Upper lobe of right lung (tissue), 1 donor: ENCODE data around the gene KRT6B. TPM values are rescaled to one million over a fixed set of nuclear protein-coding genes. Genes with fewer than 3 reads are reported as not detected.

Experiments
- ATAC-seq: fragments of 200-7000 bp; cut with Tn5 transposase; one replicate; pipeline ENCODE4 v1.9.1; 2020; ENCODE audit warnings: mild to moderate bottlenecking, moderate library complexity
- DNase-seq: peaks from one replicate; pipeline ENCODE4 v3.0.0-alpha.2; 2020
- H3K27ac ChIP-seq: fragments of 200-600 bp; one replicate; pipeline ENCODE4 v1.8.0; 2022
- H3K27me3 ChIP-seq: fragments of 200-600 bp; one replicate; pipeline ENCODE4 v1.8.0; 2022; ENCODE audit warnings: mild to moderate bottlenecking
- H3K36me3 ChIP-seq: fragments of 200-600 bp; one replicate; pipeline ENCODE4 v1.8.0; 2022
- H3K4me1 ChIP-seq: fragments of 200-600 bp; one replicate; pipeline ENCODE4 v1.8.0; 2022
- H3K4me3 ChIP-seq: fragments of 200-600 bp; one replicate; pipeline ENCODE4 v1.8.0; 2022; ENCODE audit warnings: mild to moderate bottlenecking
- H3K9me3 ChIP-seq: fragments of 200-600 bp; one replicate; pipeline ENCODE4 v1.8.0; 2022
- intact Hi-C: fragments of 100-400 bp; cut with DNase I; formaldehyde crosslinking; loops from one replicate; pipeline ENCODE4 v1.11.0; 2022
- total RNA-seq: library from RNA; stranded (reverse); fragmentation: NEBNext Ultra II Directional; extraction: Animal tissue kit (Norgen Biotek cat#: 25700); gene quantifications from one replicate; pipeline ENCODE4 v1.2.1, GENCODE V29; 2021
- TF ChIP-seq, protein P1 (sequence below): fragments of 200-600 bp; IDR thresholded peaks from one replicate; pipeline ENCODE4 v1.8.0; 2022; ENCODE audit warnings: antibody characterized with exemption
- donor health status: DM: no; HTN: yes; CAD: no; lungs with severe emphysema.

KRT6B gene
- total RNA-seq, 1 donor from 2014 or later = not detected

DNA sequence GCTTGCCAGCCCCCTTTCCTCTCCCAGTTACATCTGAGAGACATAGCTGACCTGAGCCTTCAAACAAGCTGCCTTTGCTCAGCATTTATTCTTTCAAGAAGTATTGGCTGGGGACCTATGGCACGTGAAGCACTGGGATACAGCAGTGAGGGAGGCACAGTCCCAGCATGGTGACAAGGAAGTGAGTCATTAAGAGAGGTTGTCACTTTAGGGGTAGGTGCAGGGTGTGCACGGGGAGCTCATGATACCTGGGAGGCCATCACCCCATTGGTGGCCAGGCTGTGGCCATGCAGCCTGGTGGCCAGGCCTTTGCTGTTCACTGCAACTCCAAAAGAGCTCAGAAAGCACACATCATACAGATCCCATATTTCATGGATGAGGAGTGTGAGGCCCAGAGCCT, 12.1 kb downstream of the KRT6B start:
- no peak overlapping the region for H3K27ac ChIP-seq
- ATAC-seq (no peak), DNase-seq (no peak)
- TF ChIP-seq, protein P1, sequence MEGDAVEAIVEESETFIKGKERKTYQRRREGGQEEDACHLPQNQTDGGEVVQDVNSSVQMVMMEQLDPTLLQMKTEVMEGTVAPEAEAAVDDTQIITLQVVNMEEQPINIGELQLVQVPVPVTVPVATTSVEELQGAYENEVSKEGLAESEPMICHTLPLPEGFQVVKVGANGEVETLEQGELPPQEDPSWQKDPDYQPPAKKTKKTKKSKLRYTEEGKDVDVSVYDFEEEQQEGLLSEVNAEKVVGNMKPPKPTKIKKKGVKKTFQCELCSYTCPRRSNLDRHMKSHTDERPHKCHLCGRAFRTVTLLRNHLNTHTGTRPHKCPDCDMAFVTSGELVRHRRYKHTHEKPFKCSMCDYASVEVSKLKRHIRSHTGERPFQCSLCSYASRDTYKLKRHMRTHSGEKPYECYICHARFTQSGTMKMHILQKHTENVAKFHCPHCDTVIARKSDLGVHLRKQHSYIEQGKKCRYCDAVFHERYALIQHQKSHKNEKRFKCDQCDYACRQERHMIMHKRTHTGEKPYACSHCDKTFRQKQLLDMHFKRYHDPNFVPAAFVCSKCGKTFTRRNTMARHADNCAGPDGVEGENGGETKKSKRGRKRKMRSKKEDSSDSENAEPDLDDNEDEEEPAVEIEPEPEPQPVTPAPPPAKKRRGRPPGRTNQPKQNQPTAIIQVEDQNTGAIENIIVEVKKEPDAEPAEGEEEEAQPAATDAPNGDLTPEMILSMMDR = no peak
- intact Hi-C loops = no loop called here
- H3K9me3 ChIP-seq = no peaks in the 10 kb centered on the region
- no peaks in the 10 kb centered on the region for H3K36me3 ChIP-seq
- H3K4me3 ChIP-seq = no peak overlapping the region
- peaks cover 14% of the 10 kb centered on the region for H3K27me3 ChIP-seq
- H3K4me1 ChIP-seq = no peaks in the 10 kb centered on the region

DNA sequence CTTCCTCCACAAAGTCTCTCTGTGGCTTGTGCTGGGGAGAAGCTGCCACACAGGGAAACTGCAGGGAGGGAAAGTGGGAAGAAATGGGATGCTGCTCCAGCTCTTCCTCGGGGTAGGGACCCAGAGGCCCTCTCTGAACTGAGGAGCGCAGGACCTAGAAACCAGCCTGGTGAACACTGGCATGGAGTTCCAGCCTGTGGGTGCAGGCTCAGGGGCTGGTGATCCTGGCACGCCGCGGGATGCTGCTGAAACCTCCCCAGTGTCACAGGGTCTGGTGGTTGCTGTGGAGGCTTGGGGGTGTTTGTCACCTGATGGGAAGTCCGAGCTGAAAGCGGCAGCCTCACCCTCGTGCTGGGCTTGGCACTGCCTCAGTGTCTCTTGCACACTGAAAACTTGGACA, 12.5 kb downstream of the KRT6B start:
- H3K27ac ChIP-seq = no peak overlapping the region
- H3K36me3 ChIP-seq = no peaks in the 10 kb centered on the region
- TF ChIP-seq, protein P1 = no peak
- peaks cover 14% of the 10 kb centered on the region for H3K27me3 ChIP-seq
- no peak for DNase-seq
- H3K9me3 ChIP-seq = no peaks in the 10 kb centered on the region
- ATAC-seq = no peak
- no peaks in the 10 kb centered on the region for H3K4me1 ChIP-seq
- intact Hi-C loops = no loop called here
- H3K4me3 ChIP-seq = no peak overlapping the region

DNA sequence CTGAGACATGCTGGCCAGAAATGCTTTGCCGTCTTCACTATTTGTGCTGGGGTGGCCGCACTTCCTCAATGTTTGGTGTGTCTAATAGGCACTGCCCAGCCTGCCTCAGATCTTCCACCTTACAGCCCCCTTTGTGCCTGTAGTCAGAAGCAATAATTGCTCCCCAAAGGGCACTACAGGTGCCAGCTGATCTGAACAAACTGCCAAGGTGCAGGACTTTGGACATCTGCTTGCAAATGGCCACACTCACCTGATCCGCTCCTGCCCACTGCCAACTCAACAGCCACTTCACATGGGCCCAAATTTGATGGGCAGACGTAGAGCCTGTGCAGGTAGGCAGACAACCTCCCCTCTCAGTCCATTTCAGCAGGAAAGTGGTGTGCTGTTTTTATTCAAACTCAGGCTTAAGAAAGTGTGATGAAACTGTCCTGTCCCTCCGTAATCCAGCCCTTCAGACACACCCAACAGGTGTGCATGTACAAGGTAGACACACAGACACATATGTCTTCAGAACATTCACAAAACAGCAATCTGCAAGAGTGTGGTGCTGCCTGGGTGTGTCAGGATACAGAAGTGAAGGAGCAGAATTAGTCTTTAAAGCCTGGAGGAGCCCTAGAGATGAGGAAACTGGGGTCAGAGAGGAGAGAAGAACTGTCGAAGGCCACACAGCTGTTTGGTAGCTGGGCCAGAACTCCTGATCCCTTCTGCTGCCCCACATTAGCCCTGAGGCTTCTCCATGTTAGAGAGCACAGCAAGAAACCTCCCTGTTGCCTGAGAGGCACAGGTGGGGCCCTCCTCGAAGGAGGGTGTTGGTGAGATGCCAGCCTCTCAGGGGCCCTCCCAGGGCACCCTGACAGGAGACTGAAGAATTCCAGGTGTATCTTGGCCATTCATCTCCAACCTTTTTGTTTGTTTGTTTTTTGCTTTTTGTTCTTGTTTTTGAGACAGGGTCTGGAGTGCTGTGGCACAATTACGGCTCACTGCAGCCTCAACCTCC, 13.3 kb downstream of the KRT6B start:
- intact Hi-C loops = no loop called here
- TF ChIP-seq, protein P1 = no peak

DNA sequence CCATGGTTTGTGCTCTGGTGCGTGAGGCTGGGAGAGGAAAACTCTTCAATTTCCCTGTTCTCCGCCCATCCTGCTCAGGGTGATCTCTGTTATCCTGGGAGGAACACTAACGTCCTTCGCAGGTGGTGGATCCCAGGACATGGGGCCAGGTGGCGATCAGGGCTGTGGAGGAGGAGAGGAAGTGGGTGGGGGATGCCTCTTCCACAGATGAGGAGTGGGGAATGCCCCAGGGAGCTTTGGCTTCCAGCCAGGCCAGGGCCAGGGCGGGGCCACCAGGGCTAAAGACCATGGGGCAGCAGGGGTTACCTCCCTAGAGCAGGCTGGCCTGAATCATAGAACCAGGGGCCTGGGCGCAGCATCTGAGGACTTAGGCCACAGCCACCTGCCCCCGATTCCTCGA, 14.4 kb downstream of the KRT6B start:
- no peak overlapping the region for H3K27ac ChIP-seq
- ATAC-seq (no peak), DNase-seq (no peak)
- no peaks in the 10 kb centered on the region for H3K4me1 ChIP-seq
- no peaks in the 10 kb centered on the region for H3K36me3 ChIP-seq
- no peak overlapping the region for H3K4me3 ChIP-seq
- TF ChIP-seq, protein P1 = no peak
- intact Hi-C loops = no loop called here
- H3K27me3 ChIP-seq = peaks cover 25% of the 10 kb centered on the region
- no peaks in the 10 kb centered on the region for H3K9me3 ChIP-seq

More for the DNA sequence above, 13.3 kb downstream of the KRT6B start:
- Histone ChIP-seq H3K27ac (no peak overlapping the region), H3K27me3 (peaks cover 14% of the 10 kb centered on the region), H3K36me3 (no peaks in the 10 kb centered on the region), H3K4me1 (no peaks in the 10 kb centered on the region), H3K4me3 (no peak overlapping the region), H3K9me3 (no peaks in the 10 kb centered on the region)
- DNase-seq = no peak
- ATAC-seq = no peak

DNA sequence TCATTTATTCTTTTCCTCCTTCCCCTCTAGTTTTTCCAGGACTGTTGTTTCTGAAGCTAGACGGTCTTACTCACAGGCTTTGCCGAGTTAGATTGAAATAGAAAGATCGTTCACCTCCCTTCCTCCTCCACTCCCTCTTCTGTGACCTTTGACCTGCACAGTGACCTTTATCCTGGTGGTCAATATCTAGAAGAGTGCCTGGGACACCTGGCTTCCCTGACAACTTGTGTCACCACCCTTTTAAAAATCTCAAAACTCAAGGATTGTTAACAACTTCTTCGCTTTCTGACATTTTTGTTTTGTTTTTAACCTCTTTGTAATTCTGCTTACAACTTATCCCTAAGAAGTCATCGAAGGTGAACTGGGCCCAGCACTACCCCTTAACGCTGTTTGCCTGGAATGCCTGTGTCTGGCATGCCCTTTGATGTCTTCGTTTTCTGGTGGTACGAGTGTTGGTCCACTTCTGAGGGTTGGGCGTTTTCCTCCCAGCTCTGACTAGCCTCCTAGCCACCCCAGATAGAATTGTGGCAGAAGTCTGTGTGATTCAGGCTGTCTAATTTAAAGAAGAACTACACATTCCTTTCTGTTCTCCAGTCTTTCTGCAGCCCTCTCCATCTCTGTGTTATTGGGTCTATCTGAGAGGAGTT, 15.0 kb downstream of the KRT6B start:
- H3K9me3 ChIP-seq = no peaks in the 10 kb centered on the region
- TF ChIP-seq, protein P1 = no peak
- no peak overlapping the region for H3K27ac ChIP-seq
- H3K36me3 ChIP-seq = no peaks in the 10 kb centered on the region
- no peak overlapping the region for H3K4me3 ChIP-seq
- no peaks in the 10 kb centered on the region for H3K4me1 ChIP-seq
- DNase-seq (no peak), ATAC-seq (no peak)
- intact Hi-C loops = no loop called here
- H3K27me3 ChIP-seq = peaks cover 29% of the 10 kb centered on the region
